PC-3 (cell line): Measurements from ENCODE around the gene CREG2. TPM values are rescaled to one million over a fixed set of nuclear protein-coding genes. Genes with fewer than 3 reads are reported as not detected.

Source experiments
- ATAC-seq: fragments of 200-7000 bp; cut with Tn5 transposase; 2 replicates; pipeline ENCODE4 v1.9.1; 2020; ENCODE audit warnings: mild to moderate bottlenecking, moderate library complexity
- BruUV-seq: library from RNA; stranded (reverse); fragments of 400-500 nt; replicated peaks from 2 replicates; lab custom pipeline; 2021; lab: Mats Ljungman, UMichigan
- CTCF ChIA-PET: fragments of 300-600 bp; sonication (Branson Sonifier 250); formaldehyde crosslinking; loops from one replicate; lab custom pipeline; 2022; ENCODE audit warnings: antibody characterized with exemption; lab: Charles Lee
- POLR2A ChIA-PET: fragments of 300-600 bp; sonication (Branson Sonifier 250); formaldehyde crosslinking; loops from one replicate; lab custom pipeline; 2022; ENCODE audit warnings: antibody characterized with exemption; ENCODE audit not compliant: unreplicated experiment; lab: Charles Lee
- DNase-seq: peaks from one replicate; pipeline ENCODE4 v3.0.0-alpha.2; 2015
- H2AFZ ChIP-seq: fragments of 300-600 bp; sonication (generic); 2 replicates; pipeline ENCODE4 v1.6.0; 2016; ENCODE audit warnings: antibody characterized with exemption, low read length
- H3F3A ChIP-seq: fragments of 300-600 bp; sonication (generic); one replicate; pipeline ENCODE4 v1.6.0; 2017; ENCODE audit warnings: antibody characterized with exemption, low read length, control low read depth, mild to moderate bottlenecking; ENCODE audit not compliant: unreplicated experiment
- H3K27ac ChIP-seq: fragments of 300-600 bp; sonication (generic); 2 replicates; pipeline ENCODE4 v1.5.1; 2016; ENCODE audit warnings: mild to moderate bottlenecking, low read length
- H3K27me3 ChIP-seq: fragments of 300-600 bp; sonication (generic); 2 replicates; pipeline ENCODE4 v1.6.1; 2016; ENCODE audit warnings: low read length, mixed read lengths
- H3K36me3 ChIP-seq: fragments of 300-600 bp; sonication (generic); 2 replicates; pipeline ENCODE4 v1.6.1; 2016; ENCODE audit warnings: low read depth, mixed run types, low read length, mixed read lengths
- H3K4me1 ChIP-seq: fragments of 300-600 bp; sonication (generic); 2 replicates; pipeline ENCODE4 v1.5.1; 2016; ENCODE audit warnings: low read length; ENCODE audit not compliant: insufficient read depth
- H3K4me2 ChIP-seq: fragments of 300-600 bp; sonication (generic); 2 replicates; pipeline ENCODE4 v1.6.0; 2016; ENCODE audit warnings: low read length
- H3K4me3 ChIP-seq: fragments of 300-600 bp; sonication (generic); 2 replicates; pipeline ENCODE4 v1.5.1; 2016; ENCODE audit warnings: mild to moderate bottlenecking, low read length, mixed read lengths
- H3K79me2 ChIP-seq: fragments of 300-600 bp; sonication (generic); 2 replicates; pipeline ENCODE4 v1.6.1; 2017; ENCODE audit warnings: low read length, mixed read lengths
- H3K9ac ChIP-seq: fragments of 300-600 bp; sonication (generic); 2 replicates; pipeline ENCODE4 v1.6.0; 2016; ENCODE audit warnings: mild to moderate bottlenecking, low read length
- H3K9me2 ChIP-seq: fragments of 300-600 bp; sonication (generic); replicated peaks from 2 replicates; pipeline ENCODE4 v1.6.1; 2016; ENCODE audit warnings: mixed run types, low read length, mixed read lengths
- H3K9me3 ChIP-seq: fragments of 300-600 bp; sonication (generic); 2 replicates; pipeline ENCODE4 v1.6.1; 2016; ENCODE audit warnings: low read length, mixed read lengths
- H4K20me1 ChIP-seq: fragments of 300-600 bp; sonication (generic); 2 replicates; pipeline ENCODE4 v1.6.1; 2016; ENCODE audit warnings: low read length, mixed read lengths
- EZH2 ChIP-seq: fragments of 300-600 bp; sonication (generic); IDR thresholded peaks from one replicate; pipeline ENCODE4 v1.6.1; 2017; ENCODE audit warnings: antibody characterized with exemption, mild to moderate bottlenecking, low read length; ENCODE audit not compliant: unreplicated experiment
- EZH2phosphoT487 ChIP-seq: fragments of 300-600 bp; sonication (generic); IDR thresholded peaks from 2 replicates; pipeline ENCODE4 v1.6.1; 2018; ENCODE audit warnings: mild to moderate bottlenecking, antibody characterized with exemption, low read length, borderline replicate concordance
- intact Hi-C: fragments of 100-400 bp; cut with micrococcal nuclease; formaldehyde crosslinking; loops from 2 replicates; pipeline ENCODE4 v1.9.0; 2023
- total RNA-seq: library from RNA; depleted of rRNA; stranded (reverse); fragments of >200 nt; gene quantifications from 2 replicates; pipeline ENCODE4 v1.2.3, GENCODE V29; 2014
- TF ChIP-seq, protein P1 (sequence below): fragments of 300-600 bp; sonication (generic); conservative IDR thresholded peaks from 2 replicates; pipeline ENCODE4 v1.5.1; 2017; ENCODE audit warnings: antibody characterized with exemption, low read depth, mild to moderate bottlenecking, low read length

The CREG2 gene
- total RNA-seq, 1 experiment from 2014 or later: 40.0 TPM

DNA sequence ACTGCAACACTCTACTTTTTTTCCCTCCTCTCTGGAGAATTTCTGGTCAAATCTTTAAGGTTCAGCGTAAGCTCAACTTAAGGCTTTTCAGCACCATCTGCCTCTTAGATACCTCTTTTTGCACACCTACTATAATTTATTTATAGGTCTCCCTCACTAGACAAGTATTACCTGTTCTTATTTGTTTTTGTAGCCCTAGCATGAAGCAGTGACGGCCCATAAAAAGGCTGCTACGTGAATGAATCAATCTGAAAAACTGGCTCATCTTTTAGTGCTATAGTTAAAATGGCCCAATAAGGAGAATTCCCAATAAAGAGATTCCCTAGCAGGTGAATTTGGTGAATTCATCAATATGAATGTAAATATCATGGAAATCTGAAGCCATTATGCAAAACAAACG is 85.3 kb downstream of the CREG2 start:
- H3K9ac ChIP-seq: no peak overlapping the region
- H3F3A ChIP-seq: no peaks in the 10 kb centered on the region
- H3K27me3 ChIP-seq: no peaks in the 10 kb centered on the region
- no peak overlapping the region for H3K4me3 ChIP-seq
- ATAC-seq: no peak
- H3K79me2 ChIP-seq: peaks cover 98% of the 10 kb centered on the region
- ChIA-PET CTCF (no interaction called here), POLR2A (no interaction called here)
- no TSS peak for BruUV-seq
- no peaks in the 10 kb centered on the region for H3K9me3 ChIP-seq
- intact Hi-C loops: no loop called here
- DNase-seq: peak; percentile 66
- H2AFZ ChIP-seq: no peak overlapping the region
- no peak overlapping the region; the same call in 1 of the 2 replicates for H3K27ac ChIP-seq
- H3K36me3 ChIP-seq: peaks cover 10% of the 10 kb centered on the region; the same call in 1 of the 2 replicates
- peaks cover 64% of the 10 kb centered on the region for H4K20me1 ChIP-seq
- TF ChIP-seq EZH2phosphoT487: no peak
- no peak for TF ChIP-seq EZH2
- TF ChIP-seq, protein P1, sequence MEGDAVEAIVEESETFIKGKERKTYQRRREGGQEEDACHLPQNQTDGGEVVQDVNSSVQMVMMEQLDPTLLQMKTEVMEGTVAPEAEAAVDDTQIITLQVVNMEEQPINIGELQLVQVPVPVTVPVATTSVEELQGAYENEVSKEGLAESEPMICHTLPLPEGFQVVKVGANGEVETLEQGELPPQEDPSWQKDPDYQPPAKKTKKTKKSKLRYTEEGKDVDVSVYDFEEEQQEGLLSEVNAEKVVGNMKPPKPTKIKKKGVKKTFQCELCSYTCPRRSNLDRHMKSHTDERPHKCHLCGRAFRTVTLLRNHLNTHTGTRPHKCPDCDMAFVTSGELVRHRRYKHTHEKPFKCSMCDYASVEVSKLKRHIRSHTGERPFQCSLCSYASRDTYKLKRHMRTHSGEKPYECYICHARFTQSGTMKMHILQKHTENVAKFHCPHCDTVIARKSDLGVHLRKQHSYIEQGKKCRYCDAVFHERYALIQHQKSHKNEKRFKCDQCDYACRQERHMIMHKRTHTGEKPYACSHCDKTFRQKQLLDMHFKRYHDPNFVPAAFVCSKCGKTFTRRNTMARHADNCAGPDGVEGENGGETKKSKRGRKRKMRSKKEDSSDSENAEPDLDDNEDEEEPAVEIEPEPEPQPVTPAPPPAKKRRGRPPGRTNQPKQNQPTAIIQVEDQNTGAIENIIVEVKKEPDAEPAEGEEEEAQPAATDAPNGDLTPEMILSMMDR: no peak
- no peaks in the 10 kb centered on the region for H3K9me2 ChIP-seq
- H3K4me1 ChIP-seq: peaks cover 40% of the 10 kb centered on the region
- H3K4me2 ChIP-seq: peak overlapping the region; percentile 46

DNA sequence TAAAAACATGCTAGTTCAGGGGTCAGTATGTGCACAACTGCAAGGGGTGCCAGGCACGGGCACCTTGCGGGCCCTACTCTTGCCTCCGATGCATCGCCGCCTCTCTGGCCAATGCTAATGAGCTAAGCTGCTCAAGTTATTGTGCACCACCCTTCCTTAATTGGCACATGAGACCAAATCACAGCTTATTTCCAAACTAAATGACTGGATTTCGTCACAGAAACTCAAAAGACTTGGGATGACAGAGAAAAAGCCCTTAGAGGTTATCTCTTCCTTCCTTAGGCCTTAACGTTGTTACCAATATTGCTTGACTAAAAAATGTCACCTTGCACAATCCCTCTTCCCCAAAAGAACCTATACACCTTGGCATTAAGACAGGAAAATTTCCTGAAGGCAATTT is 86.5 kb downstream of the CREG2 start:
- H3F3A ChIP-seq: no peaks in the 10 kb centered on the region
- no peaks in the 10 kb centered on the region for H3K9me2 ChIP-seq
- DNase-seq (no peak), ATAC-seq (no peak)
- no peak overlapping the region for H3K4me3 ChIP-seq
- CTCF ChIA-PET: no interaction called here
- no peak overlapping the region for H3K9ac ChIP-seq
- TF ChIP-seq EZH2: no peak
- TF ChIP-seq EZH2phosphoT487: no peak
- TF ChIP-seq, protein P1: no peak
- peaks cover 34% of the 10 kb centered on the region for H3K4me1 ChIP-seq
- H3K36me3 ChIP-seq: peaks cover 10% of the 10 kb centered on the region; the same call in 1 of the 2 replicates
- intact Hi-C loops: no loop called here
- H3K27me3 ChIP-seq: no peaks in the 10 kb centered on the region
- no TSS peak for BruUV-seq
- no peaks in the 10 kb centered on the region for H3K9me3 ChIP-seq
- H4K20me1 ChIP-seq: peaks cover 61% of the 10 kb centered on the region
- H2AFZ ChIP-seq: no peak overlapping the region
- no peak overlapping the region for H3K4me2 ChIP-seq
- POLR2A ChIA-PET: no interaction called here
- H3K79me2 ChIP-seq: peaks cover 98% of the 10 kb centered on the region
- no peak overlapping the region for H3K27ac ChIP-seq

DNA sequence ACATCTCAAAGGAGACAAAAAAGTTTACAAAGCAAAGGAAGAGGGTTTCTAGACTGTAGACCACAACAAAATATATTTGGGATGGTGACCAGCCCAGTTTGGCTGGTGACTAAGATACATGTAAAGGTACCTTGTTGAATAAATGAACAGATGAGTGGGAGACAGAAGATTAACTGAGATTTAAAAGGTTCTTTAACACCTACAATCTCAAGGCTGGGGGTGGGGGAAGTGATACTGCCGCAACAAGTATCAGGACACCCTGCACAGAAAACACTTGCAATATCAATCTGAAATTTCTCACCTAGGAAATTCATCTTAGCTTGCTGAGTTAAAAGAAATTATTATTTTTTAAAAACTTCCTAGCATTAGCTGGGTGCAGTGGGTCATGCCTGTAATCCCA is 87.1 kb downstream of the CREG2 start:
- no peaks in the 10 kb centered on the region for H3K9me2 ChIP-seq
- H3K9ac ChIP-seq: no peak overlapping the region
- CTCF ChIA-PET: no interaction called here
- H3K9me3 ChIP-seq: no peaks in the 10 kb centered on the region
- H3K4me3 ChIP-seq: no peak overlapping the region
- DNase-seq (no peak), ATAC-seq (no peak)
- H3K27me3 ChIP-seq: no peaks in the 10 kb centered on the region
- peaks cover 57% of the 10 kb centered on the region for H4K20me1 ChIP-seq
- intact Hi-C loops: no loop called here
- no peak overlapping the region for H3K4me2 ChIP-seq
- no peaks in the 10 kb centered on the region for H3F3A ChIP-seq
- H3K36me3 ChIP-seq: peaks cover 10% of the 10 kb centered on the region; the same call in 1 of the 2 replicates
- POLR2A ChIA-PET: no interaction called here
- TF ChIP-seq EZH2 (no peak), EZH2phosphoT487 (no peak)
- TF ChIP-seq, protein P1: no peak
- H3K4me1 ChIP-seq: peaks cover 27% of the 10 kb centered on the region
- BruUV-seq: no TSS peak
- H3K79me2 ChIP-seq: peaks cover 98% of the 10 kb centered on the region
- no peak overlapping the region for H2AFZ ChIP-seq
- no peak overlapping the region for H3K27ac ChIP-seq
